Nephron progenitor cell (in vitro differentiated cells): ENCODE measurements around the gene TMPRSS13.

Source experiments
- DNase-seq: peaks from one replicate; pipeline ENCODE4 v3.0.0; 2021
- H3K27ac Mint-ChIP-seq: 2 replicates; pipeline ENCODE4 v1.8.0; 2021; ENCODE audit warnings: mild to moderate bottlenecking, moderate library complexity, mixed read lengths
- H3K27me3 Mint-ChIP-seq: 2 replicates; pipeline ENCODE4 v1.8.0; 2021; ENCODE audit warnings: mild to moderate bottlenecking, low read depth, mixed read lengths; ENCODE audit not compliant: poor library complexity
- H3K36me3 Mint-ChIP-seq: 2 replicates; pipeline ENCODE4 v1.8.0; 2021; ENCODE audit warnings: low read depth, mixed read lengths
- H3K4me1 Mint-ChIP-seq: 2 replicates; pipeline ENCODE4 v1.8.0; 2021; ENCODE audit warnings: mixed read lengths
- H3K4me3 Mint-ChIP-seq: 2 replicates; pipeline ENCODE4 v1.8.0; 2021; ENCODE audit warnings: mild to moderate bottlenecking, moderate library complexity, mixed read lengths
- H3K9me3 Mint-ChIP-seq: 2 replicates; pipeline ENCODE4 v1.8.0; 2021; ENCODE audit warnings: mild to moderate bottlenecking, moderate library complexity, mixed read lengths
- TF ChIP-seq, protein P1 (sequence below): fragments of 200-600 bp; sonication (generic); IDR thresholded peaks from 2 replicates; pipeline ENCODE4 v1.5.0; 2021; ENCODE audit warnings: antibody characterized with exemption

Gene TMPRSS13

DNA sequence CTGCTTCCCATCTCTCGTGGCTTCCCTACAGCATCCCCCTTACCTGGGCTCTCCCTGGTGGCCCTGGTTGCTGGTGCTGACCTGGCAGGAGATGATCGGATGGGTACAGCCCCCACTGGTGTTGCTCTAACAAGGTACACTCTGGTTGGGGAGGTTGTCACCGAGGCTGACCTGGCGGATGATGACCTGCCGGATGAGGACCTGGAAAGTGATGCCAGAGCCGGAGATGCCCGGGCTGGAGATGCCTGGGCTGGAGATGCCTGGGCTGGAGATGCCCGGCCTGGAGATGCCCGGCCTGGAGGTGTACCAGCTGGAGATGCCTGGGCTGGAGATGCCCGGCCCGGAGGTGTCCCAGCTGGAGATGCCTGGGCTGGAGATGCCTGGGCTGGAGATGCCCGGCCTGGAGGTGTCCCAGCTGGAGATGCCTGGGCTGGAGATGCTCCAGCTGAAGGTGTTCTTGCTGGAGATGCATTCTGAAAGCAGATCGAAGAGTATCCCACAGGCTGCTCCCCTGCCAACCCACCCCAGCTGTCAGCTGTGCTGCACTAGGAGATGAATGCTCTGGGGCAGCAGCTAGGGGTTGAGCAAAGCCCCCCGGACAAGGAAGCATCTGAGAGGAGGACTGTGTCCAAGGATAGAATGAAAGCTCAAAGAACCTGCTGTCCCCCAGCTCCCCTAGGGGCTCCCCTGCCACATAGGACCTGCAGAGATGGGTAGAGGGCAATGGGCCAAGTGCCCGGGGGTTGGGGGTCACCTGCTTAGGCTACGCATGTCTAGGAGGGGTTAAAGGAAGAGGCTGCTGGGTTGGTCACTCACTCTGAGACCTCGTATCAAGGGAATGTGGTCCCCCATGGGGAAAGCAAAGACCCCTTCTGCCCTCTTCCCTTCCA is 10.6 kb downstream of the TMPRSS13 start:
- no peaks in the 10 kb centered on the region for H3K9me3 Mint-ChIP-seq

DNA sequence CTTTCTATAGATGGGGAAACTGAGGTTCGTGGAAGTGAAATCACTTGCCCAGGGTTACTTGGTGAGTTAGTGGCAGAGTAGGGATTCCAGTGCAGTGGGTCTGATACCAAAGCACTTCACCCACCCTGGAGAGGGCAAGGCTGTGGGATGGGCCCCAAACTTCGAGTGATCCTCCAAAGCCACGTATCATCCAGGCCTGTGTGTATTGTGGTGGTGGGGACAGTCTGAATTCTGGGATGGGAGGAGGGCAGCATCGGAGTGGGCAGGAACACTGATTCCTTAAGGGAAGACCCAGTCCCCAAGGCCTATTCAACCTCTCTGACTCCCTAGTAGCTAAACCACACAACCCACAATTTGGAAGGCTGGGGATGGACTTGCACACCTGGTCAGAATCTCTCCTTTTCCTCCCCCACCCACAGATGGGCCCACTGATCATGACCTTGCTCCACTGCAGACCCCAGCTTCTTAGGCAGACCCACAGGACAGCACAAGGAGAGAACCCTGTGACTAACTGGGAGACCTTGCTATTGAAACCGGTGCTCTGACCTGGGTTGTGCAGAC is 11.5 kb downstream of the TMPRSS13 start:
- H3K27ac Mint-ChIP-seq: no peak overlapping the region

More for the DNA sequence above, 10.6 kb downstream of the TMPRSS13 start:
- Mint-ChIP-seq H3K27ac (no peak overlapping the region), H3K36me3 (no peaks in the 10 kb centered on the region), H3K4me1 (peaks cover 32% of the 10 kb centered on the region), H3K4me3 (no peak overlapping the region), H3K27me3 (peaks cover 15% of the 10 kb centered on the region)
- DNase-seq: no peak
- TF ChIP-seq, protein P1, sequence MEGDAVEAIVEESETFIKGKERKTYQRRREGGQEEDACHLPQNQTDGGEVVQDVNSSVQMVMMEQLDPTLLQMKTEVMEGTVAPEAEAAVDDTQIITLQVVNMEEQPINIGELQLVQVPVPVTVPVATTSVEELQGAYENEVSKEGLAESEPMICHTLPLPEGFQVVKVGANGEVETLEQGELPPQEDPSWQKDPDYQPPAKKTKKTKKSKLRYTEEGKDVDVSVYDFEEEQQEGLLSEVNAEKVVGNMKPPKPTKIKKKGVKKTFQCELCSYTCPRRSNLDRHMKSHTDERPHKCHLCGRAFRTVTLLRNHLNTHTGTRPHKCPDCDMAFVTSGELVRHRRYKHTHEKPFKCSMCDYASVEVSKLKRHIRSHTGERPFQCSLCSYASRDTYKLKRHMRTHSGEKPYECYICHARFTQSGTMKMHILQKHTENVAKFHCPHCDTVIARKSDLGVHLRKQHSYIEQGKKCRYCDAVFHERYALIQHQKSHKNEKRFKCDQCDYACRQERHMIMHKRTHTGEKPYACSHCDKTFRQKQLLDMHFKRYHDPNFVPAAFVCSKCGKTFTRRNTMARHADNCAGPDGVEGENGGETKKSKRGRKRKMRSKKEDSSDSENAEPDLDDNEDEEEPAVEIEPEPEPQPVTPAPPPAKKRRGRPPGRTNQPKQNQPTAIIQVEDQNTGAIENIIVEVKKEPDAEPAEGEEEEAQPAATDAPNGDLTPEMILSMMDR: no peak

DNA sequence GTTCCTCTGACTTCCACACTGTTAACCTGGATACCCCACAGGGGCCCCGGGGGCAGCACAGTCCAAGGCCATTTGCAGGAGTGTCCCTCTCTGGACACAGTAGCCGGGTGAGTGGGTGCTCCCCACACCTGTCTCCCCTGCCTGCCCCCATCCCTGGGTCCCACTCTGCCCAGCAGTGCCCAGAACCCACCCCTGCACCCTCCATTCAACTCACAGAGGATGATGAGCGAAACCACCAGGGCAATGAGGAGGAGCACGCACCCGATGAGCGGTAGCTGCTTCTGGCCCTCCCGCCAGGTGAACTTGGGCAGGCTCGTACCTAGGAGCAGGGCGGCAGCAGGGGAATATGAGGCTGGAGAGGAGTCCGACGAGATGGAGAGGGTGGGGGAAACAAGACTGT is 12.2 kb downstream of the TMPRSS13 start:
- H3K36me3 Mint-ChIP-seq: no peaks in the 10 kb centered on the region
- peaks cover 16% of the 10 kb centered on the region for H3K27me3 Mint-ChIP-seq
- peaks cover 31% of the 10 kb centered on the region for H3K4me1 Mint-ChIP-seq
- H3K4me3 Mint-ChIP-seq: no peak overlapping the region
- no peaks in the 10 kb centered on the region for H3K9me3 Mint-ChIP-seq
- no peak overlapping the region for H3K27ac Mint-ChIP-seq
- DNase-seq: no peak
- TF ChIP-seq, protein P1: no peak

More for the DNA sequence above, 11.5 kb downstream of the TMPRSS13 start:
- TF ChIP-seq, protein P1: no peak
- no peak overlapping the region for H3K4me3 Mint-ChIP-seq
- peaks cover 32% of the 10 kb centered on the region for H3K4me1 Mint-ChIP-seq
- no peaks in the 10 kb centered on the region for H3K36me3 Mint-ChIP-seq
- DNase-seq: no peak
- no peaks in the 10 kb centered on the region for H3K9me3 Mint-ChIP-seq
- peaks cover 15% of the 10 kb centered on the region for H3K27me3 Mint-ChIP-seq

DNA sequence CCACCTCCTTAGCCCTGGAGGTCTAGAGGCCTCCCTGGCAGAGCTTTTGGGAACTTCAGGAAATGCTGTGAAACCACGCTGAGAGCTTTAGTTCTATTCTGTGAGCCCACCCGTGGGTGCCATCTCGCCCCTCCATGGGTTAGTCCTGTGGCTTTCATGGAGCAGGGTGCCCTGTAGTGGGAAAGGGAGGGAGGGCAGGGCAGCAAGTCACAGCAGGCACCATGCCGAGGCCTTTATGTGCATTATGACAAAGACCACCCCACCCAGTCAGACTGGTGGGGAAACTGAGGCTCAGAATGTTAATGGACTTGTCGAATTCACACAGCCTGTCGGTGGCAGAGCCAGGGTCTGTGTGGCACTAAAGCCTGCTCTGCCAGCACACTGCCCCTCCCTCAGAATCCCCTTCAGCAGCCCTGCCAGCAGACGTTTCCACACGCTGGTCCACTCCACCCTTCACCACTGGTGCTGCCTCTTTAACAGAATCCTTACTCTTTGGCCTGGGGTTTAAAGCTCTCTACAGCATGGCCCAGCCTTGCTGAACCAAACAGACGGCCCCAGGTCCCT is 13.4 kb downstream of the TMPRSS13 start:
- Mint-ChIP-seq H3K4me3 (no peak overlapping the region), H3K27me3 (peaks cover 23% of the 10 kb centered on the region), H3K4me1 (peaks cover 22% of the 10 kb centered on the region), H3K36me3 (no peaks in the 10 kb centered on the region), H3K9me3 (no peaks in the 10 kb centered on the region), H3K27ac (no peak overlapping the region)
- TF ChIP-seq, protein P1: no peak
- no peak for DNase-seq

DNA sequence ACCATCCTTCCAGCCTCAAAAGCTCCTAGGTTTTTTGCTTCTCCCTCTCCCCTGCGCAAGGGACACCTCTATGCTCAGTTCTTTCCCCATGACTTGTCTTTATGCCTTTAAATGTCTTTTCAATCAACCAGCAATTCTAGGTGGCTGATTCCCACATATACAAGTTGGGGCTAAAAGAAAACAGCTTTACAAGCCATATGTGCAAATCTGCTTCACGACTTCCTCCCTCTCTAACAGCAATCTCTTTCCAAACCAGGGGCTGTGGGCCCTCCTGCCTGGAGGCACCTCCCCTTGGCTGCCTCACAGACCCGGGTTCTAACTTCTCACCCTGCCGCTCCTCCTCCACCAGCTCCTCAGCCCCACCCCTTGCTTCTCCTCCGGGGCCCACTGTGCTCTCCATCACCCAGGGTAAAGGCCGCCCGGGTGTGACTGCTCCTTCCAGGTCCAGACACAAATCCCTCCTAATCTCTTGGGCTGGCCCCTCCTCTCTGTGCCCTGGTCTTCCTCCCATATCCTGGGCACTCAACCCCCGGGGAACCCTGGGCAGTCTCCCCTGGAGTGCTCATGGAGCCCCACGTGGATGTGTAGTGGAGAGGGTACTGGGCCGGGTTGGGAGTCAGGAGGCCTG is 14.1 kb downstream of the TMPRSS13 start:
- peaks cover 30% of the 10 kb centered on the region for H3K27me3 Mint-ChIP-seq
- peaks cover 24% of the 10 kb centered on the region for H3K4me1 Mint-ChIP-seq
- H3K36me3 Mint-ChIP-seq: no peaks in the 10 kb centered on the region
- H3K9me3 Mint-ChIP-seq: no peaks in the 10 kb centered on the region
- TF ChIP-seq, protein P1: no peak
- H3K27ac Mint-ChIP-seq: peak overlapping the region; percentile 6
- H3K4me3 Mint-ChIP-seq: no peak overlapping the region
- DNase-seq: peak; percentile 32
